GM13977 (cell line): ENCODE data around the gene CCT5.
A peak's percentile ranks its signal among the peaks of the same experiment; 100 is the strongest.
"Not testable (repeated sequence)": the region's sequence is repeated elsewhere in the genome, so short reads cannot be mapped to it uniquely, and the experiment has no call there.

Experiments
- DNase-seq: peaks from one replicate; pipeline ENCODE4 v3.0.0; 2012; ENCODE audit warnings: low spot score
- in situ Hi-C: fragments of 300-500 bp; cut with MboI; formaldehyde crosslinking; loops from one replicate; pipeline ENCODE4 v1.12.0; 2022; ENCODE audit warnings: low sequenced_read_pairs, low pct_unique_long_range_greater_than_20kb, mixed read lengths, inconsistent platforms; ENCODE audit not compliant: unreplicated experiment
- TF ChIP-seq, protein P1 (sequence below): IDR thresholded peaks from 2 replicates; pipeline ENCODE4 v1.5.1; 2012; ENCODE audit warnings: mild to moderate bottlenecking, control low read depth; ENCODE audit not compliant: insufficient read depth; ENCODE audit errors: extremely low read depth, missing control alignments

CCT5 gene

GRCh38 chr5:10310066-10310779, 60.1 kb downstream of the CCT5 start:
- in situ Hi-C loops: no loop called here
- TF ChIP-seq, protein P1, sequence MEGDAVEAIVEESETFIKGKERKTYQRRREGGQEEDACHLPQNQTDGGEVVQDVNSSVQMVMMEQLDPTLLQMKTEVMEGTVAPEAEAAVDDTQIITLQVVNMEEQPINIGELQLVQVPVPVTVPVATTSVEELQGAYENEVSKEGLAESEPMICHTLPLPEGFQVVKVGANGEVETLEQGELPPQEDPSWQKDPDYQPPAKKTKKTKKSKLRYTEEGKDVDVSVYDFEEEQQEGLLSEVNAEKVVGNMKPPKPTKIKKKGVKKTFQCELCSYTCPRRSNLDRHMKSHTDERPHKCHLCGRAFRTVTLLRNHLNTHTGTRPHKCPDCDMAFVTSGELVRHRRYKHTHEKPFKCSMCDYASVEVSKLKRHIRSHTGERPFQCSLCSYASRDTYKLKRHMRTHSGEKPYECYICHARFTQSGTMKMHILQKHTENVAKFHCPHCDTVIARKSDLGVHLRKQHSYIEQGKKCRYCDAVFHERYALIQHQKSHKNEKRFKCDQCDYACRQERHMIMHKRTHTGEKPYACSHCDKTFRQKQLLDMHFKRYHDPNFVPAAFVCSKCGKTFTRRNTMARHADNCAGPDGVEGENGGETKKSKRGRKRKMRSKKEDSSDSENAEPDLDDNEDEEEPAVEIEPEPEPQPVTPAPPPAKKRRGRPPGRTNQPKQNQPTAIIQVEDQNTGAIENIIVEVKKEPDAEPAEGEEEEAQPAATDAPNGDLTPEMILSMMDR: no peak

DNA sequence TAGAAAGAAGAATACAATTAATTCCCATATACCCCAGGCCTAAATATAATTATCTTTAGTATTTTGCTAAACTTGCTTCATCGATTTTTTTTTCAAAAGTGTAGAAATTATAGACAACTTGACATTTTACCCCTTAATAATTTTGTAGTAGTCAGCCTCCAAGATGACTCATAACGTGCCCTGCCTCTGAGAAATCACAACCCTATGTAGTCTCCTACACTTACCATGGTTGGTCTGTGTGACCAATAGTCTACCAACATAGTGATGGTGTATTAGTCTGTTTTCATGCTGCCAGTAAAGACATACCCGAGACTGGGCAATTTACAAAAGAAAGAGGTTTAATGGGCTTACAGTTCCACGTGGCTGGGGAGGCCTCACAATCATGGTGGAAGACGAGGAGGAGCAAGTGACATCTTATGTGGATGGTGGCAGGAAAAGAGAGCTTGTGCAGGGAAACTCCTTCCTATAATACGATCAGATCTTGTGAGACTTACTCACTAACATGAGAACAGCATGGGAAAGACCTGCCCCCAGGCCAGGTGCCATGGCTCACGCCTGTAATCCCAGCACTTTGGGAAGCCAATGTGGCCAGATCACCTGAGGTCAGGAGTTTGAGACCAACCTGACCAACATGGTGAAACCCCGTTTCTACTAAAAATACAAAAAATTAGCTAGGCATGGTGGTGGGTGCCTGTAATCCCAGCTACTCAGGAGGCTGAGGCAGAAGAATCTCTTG, 60.9 kb downstream of the CCT5 start:
- in situ Hi-C loops: not testable (repeated sequence)
- peak; percentile 65 for DNase-seq

More at GRCh38 chr5:10310066-10310779, 60.1 kb downstream of the CCT5 start:
- DNase-seq: no peak

DNA sequence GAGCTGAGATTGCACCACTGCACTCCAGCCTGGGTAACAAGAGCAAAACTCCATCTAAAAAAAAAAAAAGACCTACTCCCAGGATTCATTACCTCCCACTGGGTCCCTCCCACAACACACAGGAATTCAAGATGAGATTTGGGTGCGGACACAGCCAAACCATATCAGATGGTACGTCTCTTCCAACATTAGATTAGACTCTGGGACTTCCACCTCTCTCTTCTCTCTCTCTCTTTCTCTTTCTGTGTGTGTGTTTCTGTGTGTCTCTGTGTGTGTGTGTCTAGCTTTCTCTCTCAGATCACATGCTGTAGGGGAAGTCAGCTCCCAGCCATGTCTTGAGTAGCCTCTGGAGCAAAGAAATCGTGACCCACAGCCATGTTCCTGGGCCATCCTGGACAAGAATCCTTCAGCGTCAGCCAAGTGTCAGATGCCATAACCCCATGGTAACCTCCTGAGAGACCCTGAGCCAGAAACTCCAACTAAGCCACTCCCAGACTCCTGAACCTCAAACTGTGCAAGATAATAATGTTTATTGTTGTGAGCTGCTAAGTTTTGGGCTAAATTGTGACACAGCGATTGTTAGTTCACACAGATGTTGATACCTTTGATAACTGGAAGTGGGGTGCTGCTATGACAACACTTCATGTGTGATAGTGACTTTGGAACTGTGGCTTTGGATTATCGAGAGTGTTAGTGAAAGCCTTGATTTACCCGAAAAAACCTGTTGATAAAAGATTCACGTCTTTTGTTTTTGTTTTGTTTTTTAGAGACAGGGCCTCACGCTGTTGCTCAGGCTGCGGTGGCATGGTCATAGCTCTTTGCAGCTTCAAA, 61.7 kb downstream of the CCT5 start:
- in situ Hi-C loops: no loop called here
- DNase-seq: no peak
- TF ChIP-seq, protein P1: no peak

GRCh38 chr5:10315201-10315600, 65.1 kb downstream of the CCT5 start:
- no peak for DNase-seq
- TF ChIP-seq, protein P1: no peak
- in situ Hi-C loops: no loop called here
